ENCODE data around the gene CHL1.

DNA sequence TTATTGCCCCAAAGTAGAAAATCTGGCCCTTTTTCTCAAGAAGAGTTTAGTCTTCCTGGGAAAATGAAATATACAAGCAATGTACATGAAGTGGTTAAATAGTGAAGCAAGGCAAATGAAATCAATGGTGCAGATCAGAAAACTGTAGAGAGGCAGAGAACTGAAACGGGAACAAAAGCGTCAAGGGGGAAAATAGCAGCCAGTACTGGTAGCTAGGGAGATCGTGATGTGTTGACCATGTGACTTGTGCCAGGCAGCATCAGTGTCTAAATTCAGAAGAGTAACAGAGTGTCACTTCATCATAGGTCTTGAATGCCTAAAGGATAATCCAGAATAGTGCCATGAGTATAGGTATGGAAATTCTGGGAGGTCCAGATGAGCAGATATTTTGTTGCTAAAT is 163.1 kb downstream of the CHL1 start:
- TF ChIP-seq, protein P1, sequence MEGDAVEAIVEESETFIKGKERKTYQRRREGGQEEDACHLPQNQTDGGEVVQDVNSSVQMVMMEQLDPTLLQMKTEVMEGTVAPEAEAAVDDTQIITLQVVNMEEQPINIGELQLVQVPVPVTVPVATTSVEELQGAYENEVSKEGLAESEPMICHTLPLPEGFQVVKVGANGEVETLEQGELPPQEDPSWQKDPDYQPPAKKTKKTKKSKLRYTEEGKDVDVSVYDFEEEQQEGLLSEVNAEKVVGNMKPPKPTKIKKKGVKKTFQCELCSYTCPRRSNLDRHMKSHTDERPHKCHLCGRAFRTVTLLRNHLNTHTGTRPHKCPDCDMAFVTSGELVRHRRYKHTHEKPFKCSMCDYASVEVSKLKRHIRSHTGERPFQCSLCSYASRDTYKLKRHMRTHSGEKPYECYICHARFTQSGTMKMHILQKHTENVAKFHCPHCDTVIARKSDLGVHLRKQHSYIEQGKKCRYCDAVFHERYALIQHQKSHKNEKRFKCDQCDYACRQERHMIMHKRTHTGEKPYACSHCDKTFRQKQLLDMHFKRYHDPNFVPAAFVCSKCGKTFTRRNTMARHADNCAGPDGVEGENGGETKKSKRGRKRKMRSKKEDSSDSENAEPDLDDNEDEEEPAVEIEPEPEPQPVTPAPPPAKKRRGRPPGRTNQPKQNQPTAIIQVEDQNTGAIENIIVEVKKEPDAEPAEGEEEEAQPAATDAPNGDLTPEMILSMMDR (IDR thresholded peaks at IDR 0.05; ENCODE audit: low read length): no peak
- TF ChIP-seq EZH2 (optimal IDR thresholded peaks at IDR 0.05; ENCODE audit: low read depth, low read length): no peak

All from MM.1S (cell line).